Measurements from ENCODE around the gene PKD2L1.
"Not testable (repeated sequence)": the region's sequence is repeated elsewhere in the genome, so short reads cannot be mapped to it uniquely, and the experiment has no call there.

Gene PKD2L1

DNA sequence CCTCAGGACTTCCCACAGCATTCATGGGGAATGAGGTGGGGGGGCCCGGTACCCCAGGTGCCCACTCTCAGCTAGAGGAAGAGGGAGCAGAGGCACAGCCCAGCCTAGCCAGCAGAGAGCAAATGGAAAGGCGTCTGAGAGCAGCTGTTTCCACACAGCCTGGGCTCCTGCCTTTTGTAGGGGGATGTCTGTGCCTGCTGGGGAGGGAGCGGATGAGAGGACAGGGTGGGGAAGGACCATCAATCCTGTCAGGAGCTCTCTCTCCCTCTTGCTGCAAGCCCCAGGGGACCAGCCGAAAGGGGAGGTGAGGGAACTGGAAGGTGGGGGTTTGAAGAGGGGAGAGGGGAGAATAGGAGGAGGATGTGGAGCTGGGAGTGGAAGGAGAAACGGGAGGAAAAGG, at the start of gene PKD2L1:
PKD2L1 (minus strand) TSS at position 150 of the 400 bp plus-strand sequence; CDS start at position 25, 125 bp downstream.
- DNase-seq = no peak

DNA sequence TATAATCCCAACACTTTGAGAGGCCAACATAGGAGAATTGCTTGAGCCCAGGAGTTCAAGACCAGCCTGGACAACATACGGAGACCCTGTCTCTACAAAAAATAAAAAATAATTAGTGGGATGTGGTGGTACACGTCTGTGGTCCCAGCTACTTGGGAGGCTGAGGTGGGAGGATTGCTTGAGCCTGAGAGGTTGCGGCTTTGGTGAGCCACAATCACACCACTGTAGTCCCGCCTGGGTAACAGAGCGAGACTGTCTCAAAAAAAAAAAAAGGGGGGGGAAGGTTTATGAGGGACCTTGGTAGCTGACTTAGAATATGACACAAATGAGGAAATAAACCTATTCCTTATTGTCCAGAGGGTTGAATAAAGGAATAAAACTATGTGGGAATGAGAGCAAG, 47.8 kb upstream of the PKD2L1 start:
- no peak for DNase-seq

DNA sequence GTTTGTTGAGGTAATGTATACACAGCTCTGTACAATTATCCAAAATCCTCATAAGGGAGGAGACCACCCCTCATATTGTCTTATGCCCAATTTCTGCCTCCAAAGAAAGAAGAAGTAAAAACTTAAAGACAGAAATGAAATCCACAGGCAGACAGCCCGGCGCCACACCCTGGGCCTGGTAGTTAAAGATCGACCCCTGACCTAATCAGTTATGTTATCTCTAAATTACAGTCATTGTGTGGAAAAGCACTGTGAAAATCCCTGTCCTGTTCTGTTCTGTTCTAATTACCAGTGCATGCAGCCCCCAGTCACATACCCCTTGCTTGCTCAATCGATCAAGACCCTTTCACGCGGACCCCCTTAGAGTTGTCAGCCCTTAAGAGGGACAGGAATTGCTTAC, 46.6 kb upstream of the PKD2L1 start:
- DNase-seq = not testable (repeated sequence)

DNA sequence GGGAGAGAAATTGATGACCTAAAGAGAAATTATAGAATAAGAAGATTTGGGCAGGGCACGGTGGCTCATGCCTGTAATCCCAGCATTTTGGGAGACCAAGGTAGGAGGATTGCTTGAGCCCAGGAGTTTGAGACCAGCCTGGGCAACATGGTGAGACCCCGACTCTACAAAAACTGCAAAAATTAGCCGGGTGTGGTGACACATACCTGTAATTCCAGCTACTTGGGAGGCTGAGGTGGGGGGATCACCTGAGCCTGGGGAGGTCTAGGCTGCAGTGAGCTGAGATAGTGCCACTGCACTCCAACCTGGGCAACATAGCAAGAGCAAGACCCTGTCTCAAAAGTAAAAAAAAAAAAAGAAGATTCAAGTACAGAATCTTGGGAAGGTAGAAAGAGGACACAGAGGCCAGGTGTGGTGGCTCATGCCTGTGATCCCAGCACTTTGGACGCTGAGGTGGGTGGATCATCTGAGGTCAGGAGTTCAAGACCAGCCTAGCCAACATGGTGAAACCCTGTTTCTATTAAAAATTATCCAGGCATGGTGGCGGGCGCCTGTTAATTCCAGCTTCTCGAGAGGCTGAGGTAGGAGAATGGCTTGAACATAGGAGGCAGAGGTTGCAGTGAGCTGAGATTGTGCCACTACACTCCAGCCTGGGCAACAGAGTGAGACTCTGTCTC, 44.8 kb upstream of the PKD2L1 start:
- not testable (repeated sequence) for DNase-seq

DNA sequence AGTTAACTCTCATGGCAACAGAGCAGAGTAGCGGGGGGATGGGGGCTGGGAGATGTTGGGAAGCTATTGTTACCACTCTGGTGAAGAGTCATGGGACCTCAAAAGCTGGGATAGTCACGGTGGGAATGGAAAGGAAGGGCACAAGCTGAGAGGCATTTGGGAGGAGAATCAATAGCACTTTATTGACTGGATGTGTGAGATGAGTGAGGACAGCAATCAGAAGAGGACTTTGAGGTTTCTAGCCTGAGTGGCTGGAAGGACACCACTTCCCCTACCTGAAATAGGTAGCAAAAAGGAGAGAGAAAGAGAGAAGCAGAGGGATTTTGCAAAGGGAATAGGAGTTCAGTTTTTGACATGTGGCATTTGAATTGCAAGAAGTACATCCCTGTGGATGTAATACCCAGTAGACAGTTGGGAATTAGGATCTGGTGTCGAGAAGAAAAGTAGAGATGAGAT, 44.2 kb upstream of the PKD2L1 start:
- no peak for DNase-seq

DNA sequence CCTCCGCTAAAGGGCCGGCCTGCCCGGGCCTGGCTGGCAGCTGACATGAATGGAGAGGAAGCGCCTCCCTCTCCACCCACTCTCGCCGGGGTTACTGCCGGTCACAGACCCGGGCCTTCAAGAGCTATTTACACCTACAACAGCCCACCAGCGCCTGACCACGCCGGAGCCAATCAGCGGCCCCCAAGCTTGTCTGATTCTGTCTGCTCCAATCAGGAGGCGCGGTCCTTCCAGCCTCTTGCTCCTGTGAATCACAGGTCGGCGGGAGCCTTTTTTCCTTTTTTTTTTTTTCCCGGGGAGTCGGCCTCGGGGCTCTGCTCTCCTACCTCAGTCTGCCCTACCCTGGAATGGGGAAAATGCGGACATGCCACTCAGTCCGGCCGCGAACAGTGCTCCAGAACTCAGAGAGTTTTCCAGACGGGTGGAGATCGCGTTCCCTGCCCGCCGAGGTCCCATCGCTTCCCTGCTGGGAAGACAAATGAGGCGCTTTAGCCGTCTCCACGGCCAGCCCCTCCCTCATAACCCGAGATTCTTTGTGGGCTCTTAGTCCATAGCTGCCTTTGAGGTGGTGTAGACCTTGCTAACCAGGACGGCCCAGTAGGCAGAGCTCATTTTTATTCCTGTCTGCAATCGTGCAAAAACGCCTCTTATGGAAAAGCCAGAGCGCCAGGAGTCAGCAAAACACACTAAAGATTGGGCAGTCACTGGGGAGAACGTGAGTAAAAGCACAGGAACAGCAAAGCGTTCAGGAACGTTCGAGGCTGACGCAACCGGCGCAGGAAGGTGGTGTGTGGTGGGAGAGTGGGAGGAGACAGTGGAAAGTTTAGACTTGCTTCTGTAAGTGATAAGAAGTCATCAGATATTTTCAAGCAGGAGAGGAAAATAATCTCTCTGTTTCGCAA, 43.5 kb upstream of the PKD2L1 start:
- peak; percentile 24 for DNase-seq

DNA sequence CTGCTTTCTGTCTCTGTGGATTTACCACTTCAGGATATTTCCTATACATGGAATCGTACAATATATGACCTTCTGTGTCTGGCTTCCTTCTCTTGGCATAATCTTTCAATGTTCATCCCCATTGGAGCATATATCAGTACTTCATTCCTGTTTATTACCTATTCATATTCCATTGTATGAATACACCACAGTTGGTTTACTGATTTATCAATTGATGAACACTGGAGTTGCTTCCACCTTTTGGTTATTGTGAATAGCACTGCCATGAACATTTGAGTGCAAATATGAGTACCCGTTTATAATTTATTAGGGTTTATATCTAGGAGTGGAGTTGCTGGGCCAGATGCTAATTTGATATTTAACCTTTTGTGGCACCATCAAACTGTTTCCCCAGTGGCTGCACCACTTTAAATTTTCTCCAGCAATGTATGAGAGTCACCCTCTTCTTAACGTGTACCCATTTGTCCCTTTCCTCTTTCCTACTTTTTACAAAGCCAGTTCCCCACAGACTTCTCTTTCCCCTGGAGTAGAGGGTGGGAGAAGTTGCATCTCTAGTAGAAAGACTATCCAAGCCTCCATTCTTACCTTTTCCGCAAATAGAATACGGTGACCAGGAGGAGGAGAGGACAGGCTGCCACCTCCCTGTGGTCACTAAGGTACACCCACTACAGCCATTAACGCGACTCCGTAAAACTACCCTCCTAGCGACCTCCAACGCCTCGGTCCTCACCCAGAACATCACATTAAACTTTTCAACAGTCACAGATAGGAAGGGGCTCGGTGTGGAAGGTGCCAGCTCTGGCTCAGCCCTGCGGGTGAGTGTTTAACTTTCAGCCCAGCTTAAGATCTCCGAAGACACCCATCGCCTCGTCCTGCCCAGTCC, 42.6 kb upstream of the PKD2L1 start:
- DNase-seq = no peak

DNA sequence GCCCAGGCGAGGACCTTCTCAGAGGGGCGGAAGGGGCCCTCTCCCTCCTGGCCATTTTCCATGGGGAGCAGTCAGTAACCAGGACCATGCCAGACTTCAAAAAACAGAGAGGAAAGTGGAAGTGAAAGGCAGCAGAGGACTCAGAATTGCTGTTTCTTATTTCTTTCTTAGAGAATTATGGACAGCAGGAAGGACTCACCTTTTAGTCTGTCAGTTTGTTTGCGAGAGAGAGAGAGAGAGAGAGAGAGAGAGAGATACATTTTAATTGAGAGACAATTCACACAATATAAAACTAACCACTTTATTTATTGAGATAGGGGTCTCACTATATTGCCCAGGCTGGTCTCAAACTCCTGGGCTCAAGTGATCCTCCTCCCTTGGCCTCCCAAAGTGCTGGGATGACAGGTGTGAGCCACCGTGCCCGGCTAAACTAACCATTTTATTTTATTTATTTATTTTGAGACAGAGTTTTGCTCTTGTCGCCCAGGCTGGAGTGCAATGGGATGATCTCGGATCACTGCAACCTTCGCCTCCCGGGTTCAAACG, 41.5 kb upstream of the PKD2L1 start:
- no peak for DNase-seq

DNA sequence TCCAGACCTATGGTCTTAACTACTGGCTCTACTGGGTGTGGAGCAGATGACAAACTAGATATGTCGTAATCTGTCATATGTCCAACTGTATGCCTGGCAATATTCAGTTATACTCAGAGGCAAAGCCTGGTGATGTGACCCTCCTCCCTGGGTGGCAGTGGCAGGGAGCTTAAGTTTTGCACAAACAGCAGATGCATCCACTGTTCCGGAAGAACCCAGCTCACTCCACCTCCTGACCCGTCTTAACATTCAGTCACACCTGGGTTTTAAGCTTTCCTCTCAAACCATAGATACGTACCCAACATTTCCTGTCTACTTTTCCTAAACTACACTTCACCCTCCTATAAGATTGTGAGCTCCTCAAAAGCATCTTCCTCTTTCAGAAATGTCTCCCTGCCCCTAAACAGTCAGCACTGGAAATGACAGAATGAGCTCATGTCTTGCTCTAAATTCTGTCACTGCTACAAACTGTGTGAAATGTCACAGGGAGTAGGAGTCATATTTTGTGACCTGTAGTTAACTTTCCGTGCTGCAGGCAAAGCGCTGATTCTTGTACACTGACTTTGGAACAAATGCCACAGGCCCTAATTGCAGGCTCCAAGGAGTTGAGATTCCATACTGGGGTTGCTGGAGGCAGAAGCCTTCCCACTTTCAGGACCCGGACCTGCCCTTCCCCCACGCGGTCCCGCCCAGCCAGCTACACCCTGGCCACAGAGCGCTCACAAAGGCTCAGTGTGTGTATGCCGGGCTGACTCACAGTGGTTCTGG, 40.9 kb upstream of the PKD2L1 start:
- DNase-seq = no peak

DNA sequence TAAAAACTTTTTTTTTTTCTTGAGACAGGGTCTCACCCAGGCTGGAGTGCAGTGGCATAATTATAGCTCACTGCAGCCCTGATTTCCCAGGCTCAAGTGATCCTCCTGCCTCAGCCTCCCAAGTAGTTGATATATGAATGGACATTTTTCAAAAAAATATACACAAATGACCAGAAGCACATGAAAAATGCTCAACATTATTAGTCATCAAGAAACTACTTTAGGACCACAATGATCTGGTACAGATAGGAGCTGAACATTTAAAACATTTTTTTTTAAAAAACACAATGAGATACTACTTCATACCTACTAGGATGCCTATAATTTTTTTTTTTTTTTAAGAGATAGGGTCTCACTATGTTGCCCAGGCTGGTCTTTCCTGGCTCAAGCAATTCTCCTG, 38.7 kb upstream of the PKD2L1 start:
- DNase-seq = no peak

DNA sequence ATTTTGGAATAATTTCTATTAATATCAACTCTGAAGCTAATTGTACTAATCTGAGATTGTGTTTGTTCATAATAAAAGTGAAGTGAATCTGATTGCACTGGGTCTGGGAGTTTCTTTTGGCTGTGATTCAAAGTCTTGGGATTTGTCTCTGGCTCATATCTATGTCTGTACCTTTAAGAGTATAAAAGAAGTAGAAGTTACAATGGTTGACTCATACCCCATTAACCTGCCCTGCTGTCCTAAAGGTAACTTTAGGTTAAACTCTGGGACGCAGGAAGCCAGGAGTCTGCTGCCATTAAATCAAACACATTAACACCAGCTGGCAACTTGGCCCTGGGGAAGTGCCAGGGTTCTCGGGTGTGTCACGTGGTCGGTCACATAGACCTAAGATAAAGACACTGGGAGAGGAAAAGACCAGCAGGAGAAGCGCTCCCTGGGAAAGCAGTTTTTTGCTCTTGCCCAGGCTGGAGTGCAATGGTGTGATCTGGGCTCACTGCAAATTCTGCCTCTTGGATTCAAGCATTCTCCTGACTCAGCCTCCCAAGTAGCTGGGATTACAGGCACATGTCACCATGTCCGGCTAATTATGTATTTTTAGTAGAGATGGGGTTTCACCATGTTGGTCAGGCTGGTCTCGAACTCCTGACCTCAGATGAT, 34.8 kb upstream of the PKD2L1 start:
- DNase-seq = no peak

DNA sequence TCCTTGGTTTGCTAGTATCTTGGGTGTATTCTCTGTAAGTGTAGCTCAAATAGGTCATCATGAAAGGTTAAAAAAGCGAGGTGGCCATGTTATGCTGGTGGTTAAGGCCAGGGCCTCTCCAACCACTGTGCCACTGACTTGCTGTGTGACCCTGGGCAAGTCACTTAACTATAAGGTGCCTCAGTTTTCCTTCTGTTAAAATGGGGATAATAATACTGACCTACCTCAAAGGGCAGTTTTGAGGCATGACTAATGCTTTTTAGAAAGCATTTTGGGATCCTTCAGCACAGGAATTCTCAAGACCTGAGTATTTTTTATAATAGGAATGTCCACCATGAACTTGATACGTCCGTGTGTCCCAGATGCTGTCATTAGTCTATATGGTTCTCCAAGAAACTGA, 34.1 kb upstream of the PKD2L1 start:
- no peak for DNase-seq

DNA sequence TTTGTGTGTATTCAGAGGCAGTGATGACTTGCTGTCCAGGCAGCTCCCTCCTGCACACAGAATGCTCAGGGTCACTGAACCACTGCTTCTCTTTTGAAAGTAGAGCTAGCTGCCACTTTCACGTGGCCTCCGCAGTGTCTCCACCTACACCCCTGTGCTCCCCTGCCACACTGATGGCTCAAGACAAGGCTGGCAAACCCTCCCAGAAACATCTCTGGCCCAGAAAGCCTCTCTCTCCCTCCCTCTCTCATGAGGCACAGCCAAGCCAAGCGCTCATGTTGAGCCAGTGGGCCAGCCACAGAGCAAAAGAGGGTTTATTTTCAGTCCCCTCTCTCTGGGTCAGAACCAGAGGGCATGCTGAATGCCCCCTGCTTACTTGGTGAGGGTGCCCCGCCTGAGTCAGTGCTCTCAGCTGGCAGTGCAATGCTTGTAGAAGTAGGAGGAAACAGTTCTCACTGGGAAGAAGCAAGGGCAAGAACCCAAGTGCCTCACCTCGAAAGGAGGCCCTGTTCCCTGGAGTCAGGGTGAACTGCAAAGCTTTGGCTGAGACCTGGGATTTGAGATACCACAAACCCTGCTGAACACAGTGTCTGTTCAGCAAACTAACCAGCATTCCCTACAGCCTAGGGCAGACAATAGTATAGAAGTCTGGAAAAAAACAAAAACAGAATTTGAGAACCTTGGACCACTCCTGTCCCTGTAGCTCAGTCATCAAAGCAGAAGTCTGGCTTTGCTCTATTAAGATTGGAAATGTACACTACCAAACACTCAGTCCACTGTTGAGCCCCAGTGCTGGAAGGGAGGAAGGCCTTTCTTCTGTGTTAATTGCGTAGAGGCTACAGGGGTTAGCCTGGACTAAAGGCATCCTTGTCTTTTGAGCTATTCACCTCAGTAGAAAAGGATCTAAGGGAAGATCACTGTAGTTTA, 32.8 kb upstream of the PKD2L1 start:
- no peak for DNase-seq

DNA sequence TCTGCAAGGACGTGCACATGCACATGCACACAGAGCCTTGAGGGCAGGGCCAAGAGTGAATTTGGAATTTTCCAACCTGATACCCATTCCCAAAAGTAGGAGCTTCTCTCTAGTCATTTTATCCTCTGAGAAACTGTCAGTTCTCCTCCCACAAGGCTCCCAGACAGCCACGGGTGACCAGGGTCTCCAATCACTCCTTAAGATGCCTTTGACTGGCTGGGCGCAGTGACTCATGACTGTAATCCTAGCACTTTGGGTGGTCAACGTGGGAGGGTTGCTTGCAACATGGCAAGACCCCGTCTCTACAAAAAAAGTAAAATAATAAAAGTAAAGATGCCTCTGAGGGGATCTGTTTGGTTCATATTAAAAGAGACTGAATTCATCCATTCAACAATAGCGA, 30.2 kb upstream of the PKD2L1 start:
- no peak for DNase-seq

DNA sequence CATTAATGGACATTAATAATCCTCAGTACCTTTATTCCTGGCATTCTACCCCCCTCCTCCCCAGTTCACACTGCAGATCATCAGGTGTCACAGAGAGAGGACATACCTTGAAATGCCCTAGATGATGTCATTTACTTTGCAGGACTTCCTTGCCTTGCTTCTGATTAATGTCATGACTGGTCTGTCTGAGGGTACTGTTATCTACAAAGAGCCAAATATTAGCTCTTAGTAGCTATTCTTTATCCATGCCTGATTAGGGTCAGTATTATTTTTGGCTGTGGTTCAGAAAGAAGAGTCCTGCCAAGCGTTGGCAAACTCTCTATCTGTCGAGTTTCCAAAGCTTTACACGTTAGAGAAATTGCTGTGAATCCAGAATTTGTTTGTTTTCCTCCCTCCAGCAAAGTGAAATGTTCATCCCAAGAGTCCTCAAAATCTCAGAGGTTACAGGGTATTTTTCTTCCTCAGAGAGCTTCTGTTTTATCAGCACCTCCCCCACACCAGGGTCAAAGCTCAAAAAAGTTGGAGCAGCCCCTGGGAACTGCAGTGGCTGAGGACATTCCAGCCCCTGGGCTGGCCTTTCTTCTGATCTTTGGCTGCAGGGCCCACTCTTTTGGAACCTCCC, 29.6 kb upstream of the PKD2L1 start:
- no peak for DNase-seq

DNA sequence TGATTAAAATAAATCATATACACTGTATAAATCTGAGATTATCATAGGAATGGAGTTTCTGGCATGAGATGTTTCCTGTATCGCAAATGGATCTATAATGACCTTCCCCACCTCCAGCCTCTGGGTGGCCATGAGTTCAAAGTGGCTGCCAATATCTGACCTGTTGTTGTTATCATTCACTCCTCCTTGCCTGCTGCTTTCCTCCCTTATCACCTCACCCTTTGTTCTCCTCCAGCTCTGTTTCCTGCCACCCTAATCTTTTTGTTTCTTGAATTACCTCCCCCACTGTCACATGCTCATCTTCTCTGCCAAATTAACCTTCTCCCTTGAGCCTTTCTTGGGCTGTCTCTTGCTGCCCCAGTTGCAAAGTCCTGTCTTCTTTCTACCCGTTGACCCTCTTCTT, 29.0 kb upstream of the PKD2L1 start:
- no peak for DNase-seq

DNA sequence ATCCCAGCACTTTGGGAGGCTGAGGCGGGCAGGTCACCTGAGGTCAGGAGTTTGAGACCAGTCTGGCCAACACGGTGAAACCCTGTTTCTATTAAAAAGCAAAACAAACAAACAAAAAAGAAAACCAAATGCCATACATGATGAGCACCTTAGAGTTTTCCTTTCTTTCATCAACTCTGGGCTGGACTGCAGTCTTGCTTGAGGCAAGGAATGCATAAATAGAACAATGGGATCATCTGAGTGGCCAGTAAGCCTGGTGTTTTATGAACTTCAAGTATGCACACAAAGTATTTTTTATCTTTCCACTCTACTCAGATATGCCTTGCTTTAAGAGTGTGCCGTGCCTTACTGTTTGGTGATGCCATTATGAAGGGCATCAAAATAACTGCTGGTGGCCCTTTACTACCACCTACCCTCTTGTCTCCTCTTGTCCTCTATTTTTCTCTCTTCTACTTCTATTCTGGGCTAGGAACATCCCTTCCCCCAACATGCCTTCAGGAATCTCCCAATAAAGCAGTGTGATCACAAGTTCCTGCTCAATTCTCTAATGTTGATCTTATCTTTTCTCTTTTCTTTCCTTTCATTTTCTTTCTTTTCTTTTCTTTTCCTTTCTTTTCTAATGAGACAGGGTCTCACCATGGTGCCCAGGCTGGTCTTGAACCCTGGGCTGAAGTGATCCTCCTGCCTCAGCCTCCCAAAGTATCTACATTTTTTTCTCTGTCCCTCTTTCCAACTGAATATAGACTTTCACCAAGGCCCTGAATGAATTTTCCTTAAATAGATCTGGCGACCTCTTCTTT, 27.2 kb upstream of the PKD2L1 start:
- DNase-seq = no peak

DNA sequence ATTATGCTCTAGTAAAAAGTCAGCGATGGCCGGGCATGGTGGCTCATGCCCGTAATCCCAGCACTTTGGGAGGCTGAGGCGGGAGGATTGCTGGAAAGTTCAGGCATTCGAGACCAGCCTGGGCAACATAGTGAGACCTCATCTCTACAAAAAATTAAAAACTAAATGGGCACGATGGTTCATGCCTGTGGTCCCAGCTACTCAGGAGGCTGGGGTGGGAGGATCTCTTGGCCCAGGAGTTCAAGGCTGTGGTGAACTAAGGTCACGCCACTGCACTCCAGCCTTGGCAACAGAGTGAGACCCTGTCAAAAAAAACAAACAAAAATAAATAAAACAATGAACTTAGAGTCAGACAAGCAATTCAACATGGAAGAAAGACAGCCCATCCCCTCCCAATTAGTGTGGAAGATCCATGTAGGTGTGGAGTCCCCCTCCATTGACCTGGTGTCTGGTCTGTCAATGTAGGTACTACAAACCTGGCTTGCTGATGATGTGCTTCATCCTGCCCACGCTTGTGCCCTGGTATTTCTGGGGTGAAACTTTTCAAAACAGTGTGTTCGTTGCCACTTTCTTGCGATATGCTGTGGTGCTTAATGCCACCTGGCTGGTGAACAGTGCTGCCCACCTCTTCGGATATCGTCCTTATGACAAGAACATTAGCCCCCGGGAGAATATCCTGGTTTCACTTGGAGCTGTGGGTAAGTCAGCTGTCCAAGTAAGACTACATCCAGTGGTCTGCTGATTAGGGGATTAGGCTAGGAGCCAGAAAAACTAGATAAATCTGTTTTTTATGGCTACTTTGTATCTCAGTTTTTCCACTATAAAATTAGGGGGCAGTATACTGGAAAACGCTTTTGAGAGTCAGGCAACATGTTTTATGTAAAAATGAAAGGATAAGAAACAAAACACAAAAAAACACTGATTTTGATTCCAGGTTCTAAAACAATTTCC, 26.3 kb upstream of the PKD2L1 start:
- no peak for DNase-seq
